Measurements from ENCODE around the gene ZMYND8. TPM values are rescaled to one million over a fixed set of nuclear protein-coding genes. Genes with fewer than 3 reads are reported as not detected.

The ZMYND8 gene
- total RNA-seq, 1 donor from 2014 or later, result 42.6 TPM

DNA sequence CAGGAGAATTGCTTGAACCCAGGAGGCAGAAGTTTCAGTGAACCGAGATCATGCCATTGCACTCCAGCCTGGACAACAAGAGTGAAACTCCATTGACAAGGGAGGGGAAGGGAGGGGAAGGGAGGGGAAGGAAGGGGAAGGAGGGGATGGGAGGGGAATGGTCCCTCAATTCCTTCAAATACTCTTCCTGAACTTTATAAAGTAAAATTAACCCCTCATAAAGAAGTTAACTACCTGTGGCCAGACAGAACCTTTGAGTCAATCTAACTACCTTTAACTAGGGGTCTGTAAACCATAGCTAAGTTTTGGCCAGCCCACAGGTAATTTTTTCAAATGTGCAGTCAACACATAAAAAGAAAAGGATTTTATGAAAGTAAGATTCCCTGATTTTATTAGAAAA lies 131.0 kb downstream of the ZMYND8 start:
- Mint-ChIP-seq H3K27me3 (ENCODE audit: insufficient read depth) (no peaks in the 10 kb centered on the region), H3K36me3 (ENCODE audit: low read depth) (peaks cover 31% of the 10 kb centered on the region), H3K4me1 (ENCODE audit: low read depth) (no peaks in the 10 kb centered on the region), H3K9me3 (no peaks in the 10 kb centered on the region), H3K4me3 (no peak overlapping the region), H3K27ac (no peak overlapping the region)
- intact Hi-C loops (cut with micrococcal nuclease), result no loop called here
- no peak for DNase-seq (ENCODE audit: low spot score)

DNA sequence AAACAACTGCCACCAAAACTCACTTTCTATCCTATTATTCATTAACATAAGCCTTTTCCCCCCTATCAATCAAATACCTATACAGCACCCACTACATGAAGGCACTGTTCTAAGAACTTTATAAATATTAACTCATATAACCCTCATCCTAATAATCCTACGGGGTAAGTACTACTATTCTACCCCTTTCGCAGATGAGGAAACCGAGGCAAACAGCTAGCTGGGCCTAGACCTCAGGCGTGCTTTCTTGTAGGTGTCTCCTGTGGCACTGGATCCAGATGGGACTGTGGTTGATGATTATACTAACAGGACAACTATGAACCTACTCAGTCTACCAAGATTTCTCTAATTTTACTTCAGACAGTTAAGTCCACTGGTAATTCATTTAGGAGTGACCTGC lies 131.6 kb downstream of the ZMYND8 start:
- H3K4me3 Mint-ChIP-seq, result no peak overlapping the region
- no peak overlapping the region for H3K27ac Mint-ChIP-seq

DNA sequence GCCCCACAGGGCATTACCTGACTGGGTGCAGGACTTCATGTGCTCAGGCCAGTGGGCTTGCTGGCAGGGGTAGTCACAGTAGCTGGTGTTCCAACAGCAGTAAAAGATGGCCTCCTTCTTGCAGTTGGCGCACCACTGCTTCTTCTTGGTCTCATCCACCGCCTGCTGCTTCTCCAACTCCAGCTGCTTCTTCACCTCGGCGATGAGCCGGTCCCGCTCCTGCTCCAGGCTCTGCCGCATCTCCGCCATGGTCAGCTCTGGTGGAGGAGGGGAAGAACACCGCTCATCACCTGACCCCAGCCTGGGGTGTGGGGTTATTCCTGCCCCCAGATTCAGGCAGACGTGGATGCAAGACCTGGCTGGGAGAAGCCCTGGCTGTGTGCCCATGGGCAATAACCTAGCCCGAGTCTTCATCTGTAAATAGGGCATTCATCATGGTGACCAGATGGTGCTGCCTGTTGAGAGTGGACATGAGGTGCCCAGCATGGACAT lies 132.2 kb downstream of the ZMYND8 start:
- Mint-ChIP-seq H3K4me1 (ENCODE audit: low read depth) (no peaks in the 10 kb centered on the region), H3K4me3 (no peak overlapping the region), H3K27ac (no peak overlapping the region), H3K9me3 (no peaks in the 10 kb centered on the region), H3K27me3 (ENCODE audit: insufficient read depth) (no peaks in the 10 kb centered on the region), H3K36me3 (ENCODE audit: low read depth) (peaks cover 39% of the 10 kb centered on the region)
- intact Hi-C loops (cut with micrococcal nuclease), result no loop called here
- DNase-seq (ENCODE audit: low spot score), result no peak

More for the DNA sequence above, 131.6 kb downstream of the ZMYND8 start:
- DNase-seq (ENCODE audit: low spot score), result no peak
- no peaks in the 10 kb centered on the region for H3K27me3 Mint-ChIP-seq (ENCODE audit: insufficient read depth)
- intact Hi-C loops (cut with micrococcal nuclease), result no loop called here
- no peaks in the 10 kb centered on the region for H3K4me1 Mint-ChIP-seq (ENCODE audit: low read depth)
- H3K36me3 Mint-ChIP-seq (ENCODE audit: low read depth), result peaks cover 35% of the 10 kb centered on the region
- no peaks in the 10 kb centered on the region for H3K9me3 Mint-ChIP-seq

DNA sequence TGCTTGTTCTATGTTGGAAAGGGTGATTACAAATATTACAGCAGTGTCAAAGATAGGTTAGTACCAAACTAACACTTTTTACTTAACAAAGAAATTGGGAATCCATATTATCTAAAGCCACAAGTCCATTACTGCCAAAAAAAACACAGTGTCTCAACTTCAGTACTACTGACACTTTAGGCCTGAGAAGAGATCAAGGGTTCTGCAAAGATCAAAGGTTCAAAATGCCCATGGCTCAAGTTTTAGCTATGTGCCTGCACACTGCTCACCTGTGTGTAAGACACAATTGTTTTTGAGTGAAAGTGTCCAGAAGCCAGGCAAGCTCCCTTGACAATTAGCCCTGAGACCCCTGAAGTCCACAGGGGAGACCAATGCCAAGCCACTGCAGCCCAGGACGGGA lies 132.6 kb downstream of the ZMYND8 start:
- Mint-ChIP-seq H3K27ac (no peak overlapping the region), H3K36me3 (ENCODE audit: low read depth) (peaks cover 39% of the 10 kb centered on the region), H3K4me1 (ENCODE audit: low read depth) (no peaks in the 10 kb centered on the region), H3K4me3 (no peak overlapping the region), H3K9me3 (no peaks in the 10 kb centered on the region), H3K27me3 (ENCODE audit: insufficient read depth) (no peaks in the 10 kb centered on the region)
- DNase-seq (ENCODE audit: low spot score), result no peak
- intact Hi-C loops (cut with micrococcal nuclease), result no loop called here

DNA sequence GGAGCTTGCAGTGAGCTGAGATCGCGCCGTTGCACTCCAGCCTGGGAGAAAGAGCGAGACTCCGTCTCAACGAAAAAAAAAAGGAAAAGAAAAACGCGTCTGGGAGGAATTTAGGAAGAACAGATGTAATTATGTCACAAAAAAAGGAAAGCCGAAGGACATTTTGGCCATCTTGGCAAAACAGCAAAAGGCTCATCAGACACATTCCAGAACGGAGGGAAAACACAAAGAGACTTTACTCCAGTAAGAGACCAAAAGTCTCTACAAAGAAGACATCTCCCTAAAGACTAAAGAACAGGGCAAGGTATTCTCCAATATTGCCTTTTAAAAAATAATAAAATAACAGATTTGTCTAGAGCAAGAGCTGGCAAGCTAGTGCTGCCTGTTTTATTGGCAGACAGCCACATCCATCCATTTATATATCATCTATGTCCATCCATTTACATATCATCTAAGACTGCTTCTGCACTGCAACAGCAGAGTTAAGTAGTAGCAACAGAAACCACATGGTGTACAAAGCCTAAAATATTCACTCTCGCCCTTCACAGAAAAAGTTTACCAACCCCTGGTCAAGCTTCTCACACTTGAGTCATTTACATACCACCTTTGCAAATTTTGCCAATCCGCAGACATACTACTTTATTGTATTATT lies 133.9 kb downstream of the ZMYND8 start:
- Mint-ChIP-seq H3K36me3 (ENCODE audit: low read depth) (peaks cover 39% of the 10 kb centered on the region), H3K27ac (peak overlapping the region; percentile 23), H3K9me3 (no peaks in the 10 kb centered on the region), H3K27me3 (ENCODE audit: insufficient read depth) (no peaks in the 10 kb centered on the region), H3K4me1 (ENCODE audit: low read depth) (no peaks in the 10 kb centered on the region), H3K4me3 (no peak overlapping the region)
- DNase-seq (ENCODE audit: low spot score), result no peak
- intact Hi-C loops (cut with micrococcal nuclease), result no loop called here

DNA sequence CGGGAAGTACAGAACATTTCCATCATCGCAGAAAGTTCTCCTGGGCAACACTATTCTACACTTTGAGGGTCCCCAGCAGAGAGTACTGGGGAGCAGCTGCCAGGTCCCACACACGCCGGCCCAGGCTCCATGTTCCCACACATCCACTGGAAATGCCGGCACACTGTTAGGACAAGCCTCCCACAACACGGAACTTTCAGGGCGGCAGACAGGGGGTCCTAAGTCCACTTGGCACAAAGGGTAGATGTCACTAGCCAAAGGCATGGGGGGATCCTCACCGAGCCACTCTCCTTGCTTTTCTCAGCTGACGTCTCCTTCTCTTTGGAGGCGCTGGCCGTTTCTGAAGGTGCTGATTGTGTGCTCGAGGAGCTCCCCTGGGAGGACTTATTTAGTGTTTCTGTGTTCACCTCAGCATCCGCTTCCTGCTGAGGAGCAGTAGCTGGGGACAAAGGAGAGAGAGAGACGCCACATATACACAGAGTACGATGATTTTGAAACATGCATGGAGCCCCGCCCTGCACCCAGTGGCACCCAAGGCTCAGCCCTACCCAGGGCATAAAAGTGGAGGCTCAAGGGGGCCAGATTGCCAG lies 135.4 kb downstream of the ZMYND8 start:
- Mint-ChIP-seq H3K27me3 (ENCODE audit: insufficient read depth) (no peaks in the 10 kb centered on the region), H3K4me3 (no peak overlapping the region), H3K36me3 (ENCODE audit: low read depth) (peaks cover 39% of the 10 kb centered on the region), H3K27ac (no peak overlapping the region), H3K4me1 (ENCODE audit: low read depth) (no peaks in the 10 kb centered on the region), H3K9me3 (no peaks in the 10 kb centered on the region)
- intact Hi-C loops (cut with micrococcal nuclease), result no loop called here
- no peak for DNase-seq (ENCODE audit: low spot score)

DNA sequence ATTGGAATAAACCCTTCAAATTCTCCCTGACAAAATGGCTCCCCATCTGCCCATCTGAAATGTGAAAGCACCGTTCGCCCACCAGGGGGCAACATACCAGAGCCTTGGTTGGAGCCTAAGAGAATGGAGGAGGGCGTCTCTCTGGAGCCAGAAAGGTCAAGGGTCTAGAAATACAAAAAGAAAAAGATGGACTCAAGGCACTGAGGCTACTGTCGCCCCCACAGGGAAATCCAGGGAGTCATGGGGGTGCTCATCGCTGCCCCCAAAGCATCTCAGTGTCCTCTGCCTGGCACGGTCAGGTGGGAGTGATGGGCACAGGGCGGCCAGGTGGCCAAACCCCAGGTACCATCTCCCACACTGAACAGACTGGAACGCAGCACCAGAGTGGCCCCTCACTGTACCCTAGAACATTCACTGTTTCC lies 136.3 kb downstream of the ZMYND8 start:
- Mint-ChIP-seq H3K9me3 (no peaks in the 10 kb centered on the region), H3K27me3 (ENCODE audit: insufficient read depth) (no peaks in the 10 kb centered on the region), H3K4me3 (no peak overlapping the region), H3K27ac (no peak overlapping the region), H3K36me3 (ENCODE audit: low read depth) (peaks cover 44% of the 10 kb centered on the region), H3K4me1 (ENCODE audit: low read depth) (peaks cover 4% of the 10 kb centered on the region)
- intact Hi-C loops (cut with micrococcal nuclease), result loop anchor here (1.0 kb wide), 1 partner anchor 164 kb away; no protein-coding TSS in a partner anchor
- peak; percentile 5 for DNase-seq (ENCODE audit: low spot score)

DNA sequence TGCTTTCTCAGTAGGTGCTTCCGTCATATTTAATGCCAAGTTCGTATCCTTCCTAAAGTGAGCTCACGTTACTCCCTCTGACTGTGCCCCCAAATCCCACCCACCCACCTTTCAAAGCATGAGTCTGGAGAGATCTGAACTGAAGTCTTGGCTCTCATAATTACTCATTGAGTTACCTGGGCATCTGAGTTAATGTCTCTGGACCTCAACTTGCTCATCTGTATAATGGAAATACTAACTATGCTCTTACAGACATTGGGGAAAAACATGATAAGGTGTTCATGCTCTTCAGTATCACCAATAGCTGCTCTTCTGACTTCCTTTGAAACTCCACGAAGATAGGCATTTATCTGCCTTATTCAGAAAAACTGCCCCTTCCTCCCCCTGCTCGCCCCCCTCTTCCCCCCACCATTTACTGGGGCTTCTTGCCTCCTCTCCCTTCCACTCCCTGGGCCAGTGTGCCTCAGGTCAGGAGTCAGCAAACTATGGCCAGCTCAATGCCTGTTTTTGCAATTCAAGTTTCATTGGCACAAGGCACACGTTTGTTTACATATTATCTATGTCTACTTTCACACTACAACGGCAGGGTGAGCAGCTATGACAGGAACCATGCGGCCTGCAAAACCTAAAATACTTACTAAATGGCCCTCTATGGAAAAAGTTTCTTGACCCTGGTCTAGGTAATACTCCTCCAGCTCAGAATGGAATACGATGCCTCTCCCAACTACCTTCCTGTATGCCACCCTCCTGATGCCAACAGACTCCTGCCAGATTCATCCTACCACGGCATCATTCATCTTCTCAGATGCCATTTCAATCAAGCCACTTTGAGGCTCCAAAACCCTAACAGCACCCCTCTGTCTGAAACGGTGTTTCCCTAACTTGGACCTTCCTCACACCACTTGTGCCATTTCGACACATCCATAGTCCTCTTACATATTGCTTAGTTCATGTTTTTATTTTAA lies 138.7 kb downstream of the ZMYND8 start:
- H3K27me3 Mint-ChIP-seq (ENCODE audit: insufficient read depth), result no peaks in the 10 kb centered on the region
- peak overlapping the region; percentile 36 for H3K27ac Mint-ChIP-seq
- H3K4me1 Mint-ChIP-seq (ENCODE audit: low read depth), result peaks cover 4% of the 10 kb centered on the region
- H3K36me3 Mint-ChIP-seq (ENCODE audit: low read depth), result peaks cover 39% of the 10 kb centered on the region
- DNase-seq (ENCODE audit: low spot score), result no peak
- H3K9me3 Mint-ChIP-seq, result no peaks in the 10 kb centered on the region
- no peak overlapping the region for H3K4me3 Mint-ChIP-seq
- intact Hi-C loops (cut with micrococcal nuclease), result no loop called here

DNA sequence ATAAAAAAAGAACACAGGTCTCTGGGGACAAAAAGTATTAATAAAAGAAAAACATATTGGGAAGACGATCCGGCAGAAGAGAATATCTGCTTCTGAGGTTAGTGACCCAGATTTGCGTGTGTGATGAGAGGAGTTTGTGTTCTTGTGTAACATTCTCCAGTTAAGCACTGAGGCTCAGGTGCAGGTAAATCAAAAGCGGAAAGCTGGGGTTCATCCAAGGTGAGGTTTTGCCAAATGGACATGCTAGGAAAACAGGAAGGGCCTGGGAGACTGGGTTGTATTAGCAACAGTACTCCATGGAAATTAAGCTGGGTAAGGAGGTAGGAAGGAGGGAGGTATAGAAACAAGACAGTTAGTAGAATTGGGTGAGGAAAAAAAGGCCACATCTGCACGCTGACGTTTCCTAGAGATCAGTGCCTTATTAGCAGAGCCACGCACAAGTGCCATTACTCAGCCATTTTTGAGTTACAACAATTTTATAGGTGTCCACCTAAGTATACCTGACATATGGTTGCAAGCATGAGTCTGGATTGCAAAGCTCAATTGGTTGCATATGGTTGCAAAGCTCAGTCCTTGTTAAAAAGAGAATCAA lies 139.6 kb downstream of the ZMYND8 start:
- Mint-ChIP-seq H3K4me3 (no peak overlapping the region), H3K4me1 (ENCODE audit: low read depth) (peaks cover 4% of the 10 kb centered on the region), H3K9me3 (no peaks in the 10 kb centered on the region), H3K27me3 (ENCODE audit: insufficient read depth) (no peaks in the 10 kb centered on the region), H3K36me3 (ENCODE audit: low read depth) (peaks cover 33% of the 10 kb centered on the region), H3K27ac (no peak overlapping the region)
- no peak for DNase-seq (ENCODE audit: low spot score)
- intact Hi-C loops (cut with micrococcal nuclease), result no loop called here

DNA sequence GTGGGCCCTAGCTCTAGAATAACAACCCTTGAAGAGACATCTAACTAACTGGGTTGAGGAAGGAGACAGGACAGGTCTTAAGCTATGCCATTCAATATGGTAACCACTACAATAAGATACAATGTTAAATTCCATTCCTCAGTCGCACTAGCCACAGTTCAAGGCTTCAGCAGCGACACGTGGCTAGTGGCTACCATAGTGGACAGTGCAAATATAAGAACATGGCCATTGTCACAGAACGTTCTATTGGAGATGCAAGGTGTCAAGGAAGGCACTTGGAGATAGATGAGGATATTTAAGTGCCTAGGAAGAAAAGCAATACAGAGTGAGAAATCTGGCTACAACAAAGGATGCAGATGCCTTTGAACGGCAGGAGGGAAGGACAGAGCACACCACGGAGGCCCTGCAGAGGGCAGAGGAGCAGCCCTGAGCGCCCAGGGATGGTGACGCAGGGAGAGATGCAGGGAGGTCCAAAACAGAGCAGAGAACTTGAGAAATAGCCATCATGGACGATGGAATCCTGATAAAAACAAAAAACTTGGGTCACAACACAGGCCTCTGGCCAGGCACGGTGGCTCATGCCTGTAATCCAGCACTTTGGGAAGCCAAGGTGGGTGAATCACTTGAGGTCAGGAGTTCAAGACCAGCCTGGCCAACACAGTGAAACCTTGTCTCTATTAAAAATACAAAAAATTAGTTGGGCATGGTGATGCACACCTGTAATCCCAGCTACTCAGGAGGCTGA lies 140.7 kb downstream of the ZMYND8 start:
- DNase-seq (ENCODE audit: low spot score), result no peak
- Mint-ChIP-seq H3K9me3 (no peaks in the 10 kb centered on the region), H3K4me1 (ENCODE audit: low read depth) (peaks cover 4% of the 10 kb centered on the region), H3K27ac (peak overlapping the region; percentile 27), H3K36me3 (ENCODE audit: low read depth) (peaks cover 30% of the 10 kb centered on the region), H3K4me3 (no peak overlapping the region), H3K27me3 (ENCODE audit: insufficient read depth) (no peaks in the 10 kb centered on the region)
- intact Hi-C loops (cut with micrococcal nuclease), result no loop called here

DNA sequence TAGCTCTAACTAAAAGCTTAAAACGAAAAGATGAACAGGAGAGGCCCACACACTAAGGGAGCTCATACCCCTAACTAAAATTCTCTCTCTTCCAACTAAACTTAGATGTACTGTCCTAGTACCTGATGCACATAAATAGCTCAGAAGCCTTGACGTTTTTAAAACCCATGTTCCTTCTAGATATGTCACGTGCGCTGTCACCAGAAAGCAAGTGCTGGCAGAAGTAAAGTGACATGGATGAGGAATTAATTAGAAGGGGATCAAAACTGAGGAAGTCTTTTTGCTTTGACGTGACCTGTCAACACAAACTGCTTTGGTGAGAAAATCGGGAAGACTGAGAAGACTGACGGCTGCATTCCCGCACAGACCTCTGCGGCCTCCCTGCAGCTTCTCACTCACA lies 142.5 kb downstream of the ZMYND8 start:
- Mint-ChIP-seq H3K4me3 (no peak overlapping the region), H3K4me1 (ENCODE audit: low read depth) (peaks cover 4% of the 10 kb centered on the region), H3K27ac (no peak overlapping the region), H3K36me3 (ENCODE audit: low read depth) (peaks cover 28% of the 10 kb centered on the region), H3K27me3 (ENCODE audit: insufficient read depth) (no peaks in the 10 kb centered on the region), H3K9me3 (no peaks in the 10 kb centered on the region)
- intact Hi-C loops (cut with micrococcal nuclease), result no loop called here
- DNase-seq (ENCODE audit: low spot score), result no peak

DNA sequence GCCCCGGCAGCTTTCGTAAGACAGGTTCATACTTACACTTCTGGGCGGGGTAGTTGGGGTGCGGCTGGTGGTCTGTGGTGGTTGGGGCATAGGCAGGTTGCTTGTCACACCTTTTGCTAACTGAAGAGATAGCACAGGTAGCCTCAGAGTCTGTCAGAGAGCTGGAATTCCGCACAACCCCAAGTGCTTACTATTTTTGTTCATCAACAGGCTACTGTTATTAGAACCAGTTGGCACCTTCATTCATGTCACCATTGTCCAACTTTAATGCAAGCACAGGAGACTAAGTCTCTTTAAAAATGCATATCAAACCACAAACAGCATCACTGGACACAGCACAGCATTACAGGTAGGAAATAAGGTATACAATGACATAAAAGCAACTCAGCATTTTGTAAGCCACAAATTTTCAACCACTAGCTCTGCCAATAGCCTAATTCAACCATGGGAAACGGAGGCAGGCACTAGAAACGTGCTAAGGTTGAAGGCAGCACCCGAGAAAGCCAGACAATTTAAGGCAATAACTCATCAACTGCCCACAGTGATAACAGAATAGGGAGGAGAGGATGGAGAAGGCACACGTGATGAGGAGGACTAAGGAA lies 143.8 kb downstream of the ZMYND8 start:
- Mint-ChIP-seq H3K27ac (no peak overlapping the region), H3K27me3 (ENCODE audit: insufficient read depth) (no peaks in the 10 kb centered on the region), H3K4me3 (no peak overlapping the region), H3K36me3 (ENCODE audit: low read depth) (peaks cover 24% of the 10 kb centered on the region), H3K9me3 (no peaks in the 10 kb centered on the region), H3K4me1 (ENCODE audit: low read depth) (peaks cover 4% of the 10 kb centered on the region)
- DNase-seq (ENCODE audit: low spot score), result no peak
- intact Hi-C loops (cut with micrococcal nuclease), result no loop called here
